Lung (tissue), 12 donors: ENCODE data around the gene NKRF. TPM values are rescaled to one million over a fixed set of nuclear protein-coding genes. Genes with fewer than 3 reads are reported as not detected.

Experiments
- ATAC-seq: fragments of 200-7000 bp; cut with Tn5 transposase; one replicate; pipeline ENCODE4 v1.9.1; 2020; ENCODE audit warnings: moderate number of reproducible peaks; ENCODE audit not compliant: insufficient read depth, low FRiP score
- DNase-seq, 3 donors: peaks; one replicate each; pipeline ENCODE4 v3.0.0-alpha.2; 2013 to 2017
- H3K27ac ChIP-seq, 2 donors: one replicate each; pipeline ENCODE4 v1.5.1; 2013; ENCODE audit warnings: mild to moderate bottlenecking in 2 of 2, moderate library complexity in 2 of 2, control low read depth in 1 of 2, inconsistent platforms in 1 of 2, low read depth in 1 of 2, low read length in 1 of 2
- H3K27me3 ChIP-seq, 3 donors: one replicate each; pipeline ENCODE4 v1.5.1; 2013; ENCODE audit warnings: low read length in 2 of 3; ENCODE audit not compliant: control insufficient read depth in 3 of 3, insufficient read depth in 3 of 3
- H3K36me3 ChIP-seq, 4 donors: one replicate each; pipeline ENCODE4 v1.5.1; 2013; ENCODE audit warnings: low read length in 4 of 4, mild to moderate bottlenecking in 1 of 4, moderate library complexity in 1 of 4; ENCODE audit not compliant: control insufficient read depth in 4 of 4, insufficient read depth in 4 of 4
- H3K4me1 ChIP-seq, 5 donors: one replicate each; pipeline ENCODE4 v1.5.1; 2013; ENCODE audit warnings: low read length in 5 of 5, mild to moderate bottlenecking in 2 of 5, moderate library complexity in 1 of 5; ENCODE audit not compliant: control insufficient read depth in 5 of 5, insufficient read depth in 5 of 5
- H3K4me3 ChIP-seq: one replicate; pipeline ENCODE4 v1.5.1; 2013; ENCODE audit warnings: mild to moderate bottlenecking, control low read depth, moderate library complexity
- H3K9ac ChIP-seq, 2 donors: one replicate each; pipeline ENCODE4 v1.5.1; 2013; ENCODE audit warnings: low read length in 2 of 2, control low read depth in 1 of 2; ENCODE audit not compliant: insufficient read depth in 1 of 2
- H3K9me3 ChIP-seq, 4 donors: one replicate each; pipeline ENCODE4 v1.5.1; 2013; ENCODE audit warnings: low read length in 3 of 4, mild to moderate bottlenecking in 1 of 4, moderate library complexity in 1 of 4; ENCODE audit not compliant: control insufficient read depth in 4 of 4, insufficient read depth in 3 of 4
- CTCF ChIP-seq: IDR thresholded peaks from 2 replicates; pipeline ENCODE4 v1.5.1; 2012; ENCODE audit warnings: mild to moderate bottlenecking; ENCODE audit errors: control extremely low read depth, extremely low read depth
- WGBS, 2 donors: extraction: QIAGEN DNeasy Blood & Tissue Kit; methylation state at CpG; one replicate each; pipeline ENCODE4 v1.1.7; 2013; 5-methylcytosine and 5-hydroxymethylcytosine counted together
- polyA plus RNA-seq, 2 donors: library from polyadenylated mRNA; stranded (reverse); fragments of 200-250 nt; gene quantifications; one replicate each; pipeline ENCODE4 v1.2.1, GENCODE V29; 2013
- total RNA-seq, 2 donors: library from RNA; depleted of rRNA in 1 of 2; stranded (reverse); fragments of >200 nt in 1 of 2; gene quantifications; one replicate each; pipeline ENCODE4 v1.2.1, GENCODE V29; 2014 to 2021
- donor health status: control.
- donor health status: control.
- donor health status: Bipolar disorder and iron deficiency.
- donor health status: healthy.
- donor health status: DM: yes; HTN: yes; CAD: no.

Gene NKRF
- total and polyA plus RNA-seq, 4 donors, result 4.1 to 9.6 (median 6.5) TPM

GRCh38 chrX:119635179-119635578, 29.0 kb upstream of the NKRF start:
- TF ChIP-seq CTCF, result no peak
- no peak overlapping the region for H3K9ac ChIP-seq
- WGBS, 2 donors, result 60 to 77% methylated on average over 3 of the region's 3 CpGs
- ATAC-seq (no peak), DNase-seq (no peak)
- no peak overlapping the region for H3K4me3 ChIP-seq
- H3K4me1 ChIP-seq, result no peaks in the 10 kb centered on the region
- H3K9me3 ChIP-seq, result peaks cover 0 to 2% (median 0%) of the 10 kb centered on the region in 4 donors
- no peaks in the 10 kb centered on the region for H3K27me3 ChIP-seq
- peaks cover 0 to 8% (median 2%) of the 10 kb centered on the region in 4 donors for H3K36me3 ChIP-seq
- H3K27ac ChIP-seq, result no peak overlapping the region

GRCh38 chrX:119625843-119626242, 19.6 kb upstream of the NKRF start:
- H3K9ac ChIP-seq, result no peak overlapping the region

GRCh38 chrX:119624951-119625668, 18.9 kb upstream of the NKRF start:
- Histone ChIP-seq H3K4me1 (peaks cover 0 to 7% (median 2%) of the 10 kb centered on the region in 5 donors), H3K36me3 (peaks cover 0 to 2% (median under 1%) of the 10 kb centered on the region in 4 donors), H3K27me3 (no peaks in the 10 kb centered on the region), H3K4me3 (no peak overlapping the region), H3K27ac (no peak overlapping the region), H3K9ac (no peak overlapping the region), H3K9me3 (no peaks in the 10 kb centered on the region)
- no peak for ATAC-seq
- no peak for DNase-seq
- WGBS, 2 donors, result 82 to 88% methylated on average over 10 of the region's 10 CpGs
- TF ChIP-seq CTCF, result no peak

More at GRCh38 chrX:119625843-119626242, 19.6 kb upstream of the NKRF start:
- WGBS, 2 donors, result 32 to 72% methylated on average over 2 of the region's 2 CpGs
- Histone ChIP-seq H3K9me3 (no peaks in the 10 kb centered on the region), H3K27ac (no peak overlapping the region), H3K27me3 (no peaks in the 10 kb centered on the region), H3K36me3 (peaks cover 0 to 2% (median under 1%) of the 10 kb centered on the region in 4 donors), H3K4me1 (peaks cover 0 to 7% (median 2%) of the 10 kb centered on the region in 5 donors), H3K4me3 (no peak overlapping the region)
- ATAC-seq (no peak), DNase-seq (no peak)
- TF ChIP-seq CTCF, result no peak

- no peak for ATAC-seq
- no peak for TF ChIP-seq CTCF
- Histone ChIP-seq H3K4me3 (no peak overlapping the region), H3K4me1 (peaks cover 0 to 7% (median 2%) of the 10 kb centered on the region in 5 donors), H3K27ac (no peak overlapping the region), H3K9me3 (no peaks in the 10 kb centered on the region), H3K27me3 (peaks cover 0 to 2% (median 0%) of the 10 kb centered on the region in 3 donors), H3K9ac (no peak overlapping the region), H3K36me3 (peaks cover 0 to 2% (median under 1%) of the 10 kb centered on the region in 4 donors)
- no peak for DNase-seq
- WGBS, 2 donors, result 89 to 93% methylated on average over 8 to 11 of the region's 11 CpGs
These were observed 18.2 kb upstream of the NKRF start for GRCh38 chrX:119624417-119624816.
